Measurements from ENCODE around the gene DHRS7B. TPM values are rescaled to one million over a fixed set of nuclear protein-coding genes. Genes with fewer than 3 reads are reported as not detected.
"Not testable (repeated sequence)": the region's sequence is repeated elsewhere in the genome, so short reads cannot be mapped to it uniquely, and the experiment has no call there.

The DHRS7B gene
- polyA plus RNA-seq, 1 of the 3 experiments (the other 2 are of a cell fraction): 17.8 TPM

- H3K9me3 ChIP-seq: no peaks in the 10 kb centered on the region
- CTCF ChIA-PET: interaction anchor here (0.6 to 6.8 kb wide), 3 partner anchors 12 to 54 kb away, joined by 3 to 42 read pairs (median 4); no protein-coding TSS in a partner anchor
Observed at GRCh38 chr17:21141331-21141730, 14.6 kb downstream of the DHRS7B start.

DNA sequence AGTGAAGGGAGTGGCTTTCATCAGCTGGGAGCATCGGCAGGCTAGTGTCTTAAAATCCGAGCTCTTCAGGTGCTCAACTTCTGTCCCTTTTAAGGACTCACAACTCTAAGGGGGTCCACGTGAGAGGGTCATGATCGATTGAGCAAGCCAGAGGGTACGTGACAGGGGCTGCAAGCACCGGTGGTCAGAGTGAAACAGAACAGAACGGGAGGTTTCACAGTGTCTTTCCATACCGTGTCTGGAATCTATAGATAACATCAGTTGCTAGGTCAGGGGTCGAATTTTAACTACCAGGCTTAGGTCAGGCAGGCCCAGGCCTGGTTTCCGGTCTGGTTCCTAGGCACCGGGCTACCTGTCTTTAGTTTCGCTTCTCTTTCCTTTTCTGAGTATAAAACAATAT is 15.3 kb downstream of the DHRS7B start:
- H3K9ac ChIP-seq; H3K4me3 ChIP-seq (ENCODE audit: low read depth in 2 of 2, low read length in 1 of 2); H3K4me1 ChIP-seq (ENCODE audit: control insufficient read depth in 1 of 2, insufficient read depth in 2 of 2, low read depth in 1 of 2, low read length in 1 of 2); H3K27ac ChIP-seq (ENCODE audit: low read depth in 2 of 2, low read length in 1 of 2); H3K9me3 ChIP-seq; DNase-seq; H3K4me2 ChIP-seq; POLR2A ChIA-PET; H3K79me2 ChIP-seq (ENCODE audit: insufficient read depth); H3F3A ChIP-seq (replicated peaks; ENCODE audit: insufficient read depth); H2AFZ ChIP-seq (ENCODE audit: low read depth); H3K27me3 ChIP-seq (ENCODE audit: insufficient read depth); H3K9me2 ChIP-seq; H3K36me3 ChIP-seq (replicated peaks in 1 of 2; ENCODE audit: control insufficient read depth in 1 of 2, insufficient read depth in 2 of 2, low read length in 1 of 2); H4K20me1 ChIP-seq (ENCODE audit: insufficient read depth): not testable (repeated sequence)
- CTCF ChIA-PET: interaction anchor here (0.6 to 6.8 kb wide), 3 partner anchors 13 to 53 kb away, joined by 3 to 42 read pairs (median 4); no protein-coding TSS in a partner anchor
- 91% methylated on average over 12 of the region's 12 CpGs for WGBS (ENCODE audit: low lambda C conversion rate)

More at GRCh38 chr17:21141331-21141730, 14.6 kb downstream of the DHRS7B start:
- Histone ChIP-seq H3K79me2 (ENCODE audit: insufficient read depth) (no peaks in the 10 kb centered on the region; the same call in 1 of the 2 replicates), H3K4me2 (no peak overlapping the region), H3K27ac (ENCODE audit: low read depth in 2 of 2, low read length in 1 of 2) (no peak overlapping the region), H3K36me3 (replicated peaks in 1 of 2; ENCODE audit: control insufficient read depth in 1 of 2, insufficient read depth in 2 of 2, low read length in 1 of 2) (no peaks in the 10 kb centered on the region), H4K20me1 (ENCODE audit: insufficient read depth) (no peaks in the 10 kb centered on the region), H3F3A (replicated peaks; ENCODE audit: insufficient read depth) (no peaks in the 10 kb centered on the region), H3K9ac (no peak overlapping the region), H3K9me2 (no peaks in the 10 kb centered on the region), H3K27me3 (ENCODE audit: insufficient read depth) (no peaks in the 10 kb centered on the region), H3K4me1 (ENCODE audit: control insufficient read depth in 1 of 2, insufficient read depth in 2 of 2, low read depth in 1 of 2, low read length in 1 of 2) (peaks cover 0 to 9% of the 10 kb centered on the region in 2 experiments; a peak in 1 of 4 replicates), H3K4me3 (ENCODE audit: low read depth in 2 of 2, low read length in 1 of 2) (no peak overlapping the region), H2AFZ (ENCODE audit: low read depth) (no peak overlapping the region)
- WGBS (ENCODE audit: low lambda C conversion rate): 94% methylated on average over 2 of the region's 2 CpGs
- POLR2A ChIA-PET: no interaction called here
- no peak for DNase-seq
- TF ChIP-seq FOSL2 (IDR thresholded peaks at IDR 0.05; ENCODE audit: borderline replicate concordance, low read depth) (no peak), ELF1 (IDR thresholded peaks at IDR 0.05) (no peak), MEF2A (IDR thresholded peaks at IDR 0.05; ENCODE audit: borderline replicate concordance, low read depth) (no peak), NFIC (IDR thresholded peaks at IDR 0.05; ENCODE audit: borderline replicate concordance) (no peak)

- Histone ChIP-seq H3K9me3 (no peaks in the 10 kb centered on the region), H4K20me1 (ENCODE audit: insufficient read depth) (no peaks in the 10 kb centered on the region), H3K4me3 (ENCODE audit: low read depth in 2 of 2, low read length in 1 of 2) (no peak overlapping the region), H3K27me3 (ENCODE audit: insufficient read depth) (no peaks in the 10 kb centered on the region), H3F3A (replicated peaks; ENCODE audit: insufficient read depth) (no peaks in the 10 kb centered on the region), H3K4me1 (ENCODE audit: control insufficient read depth in 1 of 2, insufficient read depth in 2 of 2, low read depth in 1 of 2, low read length in 1 of 2) (peaks cover 0 to 9% of the 10 kb centered on the region in 2 experiments; a peak in 1 of 4 replicates), H3K9ac (no peak overlapping the region), H3K4me2 (no peak overlapping the region), H3K36me3 (replicated peaks in 1 of 2; ENCODE audit: control insufficient read depth in 1 of 2, insufficient read depth in 2 of 2, low read length in 1 of 2) (no peaks in the 10 kb centered on the region), H2AFZ (ENCODE audit: low read depth) (no peak overlapping the region), H3K9me2 (no peaks in the 10 kb centered on the region), H3K79me2 (ENCODE audit: insufficient read depth) (no peaks in the 10 kb centered on the region), H3K27ac (ENCODE audit: low read depth in 2 of 2, low read length in 1 of 2) (peak overlapping the region in 1 of 2 experiments; percentile 54; a peak in 1 of 4 replicates)
- WGBS (ENCODE audit: low lambda C conversion rate): 42% methylated on average over 3 of the region's 3 CpGs
- DNase-seq: peak; percentile 52
- POLR2A ChIA-PET: no interaction called here
- CTCF ChIA-PET: interaction anchor here (0.8 to 6.8 kb wide), 2 partner anchors 14 to 96 kb away, joined by 3 to 42 read pairs; no protein-coding TSS in a partner anchor
- TF ChIP-seq ZBTB33 (IDR thresholded peaks at IDR 0.05; ENCODE audit: borderline replicate concordance, low read depth) (no peak), IRF3 (IDR thresholded peaks at IDR 0.05; ENCODE audit: low read depth, low read length) (no peak), FOXJ3 (CRISPR knock-in tag; IDR thresholded peaks at IDR 0.05) (peak; percentile 75; the same call in 1 of the 2 replicates), RFX5 (IDR thresholded peaks at IDR 0.05; ENCODE audit: low read length) (no peak), MXI1 (IDR thresholded peaks at IDR 0.05; ENCODE audit: low read depth, low read length) (0 out of 2 replicates have a peak, but pooled peaks have one; percentile 27), GATA2 (CRISPR knock-in tag; IDR thresholded peaks at IDR 0.05) (peak; percentile 73), TCF12 (IDR thresholded peaks at IDR 0.05) (no peak), SIN3A (IDR thresholded peaks at IDR 0.05; ENCODE audit: borderline replicate concordance, low read depth, low read length) (no peak), RAD21 (IDR thresholded peaks at IDR 0.05; ENCODE audit: low read length) (no peak), REST (IDR thresholded peaks at IDR 0.05; ENCODE audit: low read depth, low read length) (no peak)
Observed at GRCh38 chr17:21143695-21144094, 16.9 kb downstream of the DHRS7B start.

All from SK-N-SH (cell line).